DOHH2 (cell line): ENCODE measurements around the gene GPATCH4.

Experiments
- H3F3A ChIP-seq: fragments of 200-600 bp; sonication (generic), shearing (Covaris generic); 2 replicates; pipeline ENCODE4 v1.6.0; 2016; ENCODE audit warnings: antibody characterized with exemption, mild to moderate bottlenecking; ENCODE audit not compliant: control insufficient read depth, insufficient read depth
- H3K27ac ChIP-seq: fragments of 200-600 bp; sonication (generic); 2 replicates; pipeline ENCODE4 v1.5.1; 2014; ENCODE audit warnings: low read depth, mild to moderate bottlenecking, low read length, moderate library complexity
- H3K27me3 ChIP-seq: fragments of 200-600 bp; sonication (generic); 2 replicates; pipeline ENCODE4 v1.6.1; 2014; ENCODE audit warnings: mild to moderate bottlenecking, low read length, mixed read lengths; ENCODE audit not compliant: control insufficient read depth
- H3K36me3 ChIP-seq: fragments of 200-600 bp; sonication (generic); 2 replicates; pipeline ENCODE4 v1.6.1; 2014; ENCODE audit warnings: mild to moderate bottlenecking, low read length, moderate library complexity, mixed read lengths; ENCODE audit not compliant: control insufficient read depth
- H3K4me1 ChIP-seq: fragments of 200-600 bp; sonication (generic); 2 replicates; pipeline ENCODE4 v1.6.1; 2014; ENCODE audit warnings: mild to moderate bottlenecking, low read length, mixed read lengths; ENCODE audit not compliant: control insufficient read depth
- H3K4me2 ChIP-seq: fragments of 200-600 bp; sonication (generic); 2 replicates; pipeline ENCODE4 v1.6.0; 2014; ENCODE audit warnings: mild to moderate bottlenecking, low read length, moderate library complexity
- H3K4me3 ChIP-seq: fragments of 200-600 bp; sonication (generic); 2 replicates; pipeline ENCODE4 v1.5.1; 2014; ENCODE audit warnings: mild to moderate bottlenecking, low read length, mixed read lengths
- H3K79me2 ChIP-seq: fragments of 200-600 bp; sonication (generic); 2 replicates; pipeline ENCODE4 v1.6.1; 2014; ENCODE audit warnings: mild to moderate bottlenecking, low read length, mixed read lengths; ENCODE audit not compliant: control insufficient read depth
- H3K9me2 ChIP-seq: fragments of 200-600 bp; sonication (generic); replicated peaks from 2 replicates; pipeline ENCODE4 v1.6.1; 2014; ENCODE audit warnings: mild to moderate bottlenecking, low read length, mixed read lengths; ENCODE audit not compliant: control insufficient read depth
- H3K9me3 ChIP-seq: fragments of 200-600 bp; sonication (generic); 2 replicates; pipeline ENCODE4 v1.6.1; 2014; ENCODE audit warnings: antibody characterized with exemption, low read length, mixed read lengths; ENCODE audit not compliant: control insufficient read depth, insufficient read depth
- H4K20me1 ChIP-seq: fragments of 200-600 bp; sonication (generic); 2 replicates; pipeline ENCODE4 v1.6.0; 2014; ENCODE audit warnings: low read depth, mild to moderate bottlenecking, antibody characterized with exemption, low read length, moderate library complexity; ENCODE audit not compliant: control insufficient read depth, insufficient read depth
- EZH2phosphoT487 ChIP-seq: fragments of 200-600 bp; sonication (generic); IDR thresholded peaks from 2 replicates; pipeline ENCODE4 v1.6.1; 2017; ENCODE audit warnings: borderline replicate concordance, mild to moderate bottlenecking, antibody characterized with exemption, low read length, moderate library complexity, mixed read lengths
- TF ChIP-seq, protein P1 (sequence below): fragments of 200-600 bp; sonication (generic); IDR thresholded peaks from one replicate; pipeline ENCODE4 v1.5.1; 2014; ENCODE audit warnings: antibody characterized with exemption, mild to moderate bottlenecking, low read depth, low read length; ENCODE audit not compliant: poor library complexity, severe bottlenecking

The GPATCH4 gene

DNA sequence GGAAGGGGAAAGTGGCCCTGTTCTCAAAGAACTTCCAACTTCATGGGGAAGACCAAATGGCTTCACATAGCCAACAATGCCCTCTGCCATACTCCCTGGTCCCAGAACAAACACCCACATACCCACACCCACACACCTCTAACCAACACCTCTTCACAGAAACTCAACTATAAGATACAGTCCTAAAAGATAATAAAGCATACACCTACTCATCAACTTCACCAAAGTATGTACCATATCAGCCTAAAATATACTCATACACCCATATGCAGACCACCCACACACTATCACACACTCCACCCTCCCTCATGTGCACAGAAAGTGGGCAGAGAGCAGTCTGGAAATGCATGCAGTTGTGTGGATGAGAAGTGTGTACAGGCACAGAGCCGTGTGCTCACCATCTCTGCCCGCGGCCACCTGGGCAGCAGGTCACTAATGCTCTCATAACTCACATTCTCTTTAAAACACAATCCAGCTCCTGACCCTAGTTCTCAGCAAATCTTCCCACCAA, 56.6 kb downstream of the GPATCH4 start:
- H3K9me3 ChIP-seq: no peaks in the 10 kb centered on the region
- no peak overlapping the region for H3K4me3 ChIP-seq
- H3K9me2 ChIP-seq: no peaks in the 10 kb centered on the region
- no peak overlapping the region for H3K4me2 ChIP-seq
- H3K79me2 ChIP-seq: no peaks in the 10 kb centered on the region
- no peaks in the 10 kb centered on the region for H3K27me3 ChIP-seq
- H4K20me1 ChIP-seq: no peaks in the 10 kb centered on the region
- TF ChIP-seq EZH2phosphoT487: no peak
- TF ChIP-seq, protein P1, sequence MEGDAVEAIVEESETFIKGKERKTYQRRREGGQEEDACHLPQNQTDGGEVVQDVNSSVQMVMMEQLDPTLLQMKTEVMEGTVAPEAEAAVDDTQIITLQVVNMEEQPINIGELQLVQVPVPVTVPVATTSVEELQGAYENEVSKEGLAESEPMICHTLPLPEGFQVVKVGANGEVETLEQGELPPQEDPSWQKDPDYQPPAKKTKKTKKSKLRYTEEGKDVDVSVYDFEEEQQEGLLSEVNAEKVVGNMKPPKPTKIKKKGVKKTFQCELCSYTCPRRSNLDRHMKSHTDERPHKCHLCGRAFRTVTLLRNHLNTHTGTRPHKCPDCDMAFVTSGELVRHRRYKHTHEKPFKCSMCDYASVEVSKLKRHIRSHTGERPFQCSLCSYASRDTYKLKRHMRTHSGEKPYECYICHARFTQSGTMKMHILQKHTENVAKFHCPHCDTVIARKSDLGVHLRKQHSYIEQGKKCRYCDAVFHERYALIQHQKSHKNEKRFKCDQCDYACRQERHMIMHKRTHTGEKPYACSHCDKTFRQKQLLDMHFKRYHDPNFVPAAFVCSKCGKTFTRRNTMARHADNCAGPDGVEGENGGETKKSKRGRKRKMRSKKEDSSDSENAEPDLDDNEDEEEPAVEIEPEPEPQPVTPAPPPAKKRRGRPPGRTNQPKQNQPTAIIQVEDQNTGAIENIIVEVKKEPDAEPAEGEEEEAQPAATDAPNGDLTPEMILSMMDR: no peak
- H3K36me3 ChIP-seq: peaks cover 19% of the 10 kb centered on the region
- peaks cover 9% of the 10 kb centered on the region for H3K4me1 ChIP-seq
- no peaks in the 10 kb centered on the region for H3F3A ChIP-seq
- H3K27ac ChIP-seq: no peak overlapping the region
